HG02610 (cell line): ENCODE data around the gene TMEM201.

Source experiments
- ATAC-seq: cut with Tn5 transposase; IDR thresholded peaks from one replicate; pipeline ENCODE4 v1.9.1; 2021; ENCODE audit warnings: mild to moderate bottlenecking, moderate library complexity; ENCODE audit not compliant: unreplicated experiment

Gene TMEM201

DNA sequence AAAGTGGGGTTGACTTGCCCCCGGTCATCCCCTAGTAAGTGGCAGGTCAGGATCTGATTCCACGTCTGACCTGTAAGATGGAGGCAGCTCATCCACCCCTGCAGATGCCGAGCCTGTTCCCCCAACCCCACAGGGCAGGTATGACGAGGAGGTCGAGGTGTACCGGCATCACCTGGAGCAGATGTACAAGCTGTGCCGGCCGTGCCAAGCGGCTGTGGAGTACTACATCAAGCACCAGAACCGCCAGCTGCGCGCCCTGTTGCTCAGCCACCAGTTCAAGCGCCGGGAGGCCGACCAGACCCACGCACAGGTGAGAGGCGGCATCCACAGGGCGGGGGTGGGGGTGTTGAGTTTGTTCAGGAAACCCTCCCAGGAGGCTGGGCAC lies 9.6 kb downstream of the TMEM201 start:
- ATAC-seq = no peak

DNA sequence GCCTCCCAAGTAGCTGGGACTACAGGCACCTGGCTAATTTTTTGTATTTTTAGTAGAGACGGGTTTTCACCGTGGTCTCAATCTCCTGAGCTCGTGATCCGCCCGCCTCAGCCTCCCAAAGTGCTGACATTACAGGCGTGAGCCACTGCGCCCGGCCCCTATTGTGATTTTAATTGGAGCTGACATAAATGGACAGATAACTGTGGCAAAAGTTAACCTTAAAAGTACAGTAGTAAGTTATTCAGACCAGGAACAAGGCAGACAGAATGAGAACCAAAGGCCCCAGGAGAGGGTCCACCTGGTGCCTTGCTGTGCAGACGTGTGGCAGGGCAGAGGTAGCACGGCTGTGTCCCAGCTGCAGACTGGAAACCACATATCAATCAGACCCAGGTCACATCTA lies 11.0 kb downstream of the TMEM201 start:
- ATAC-seq = no peak

DNA sequence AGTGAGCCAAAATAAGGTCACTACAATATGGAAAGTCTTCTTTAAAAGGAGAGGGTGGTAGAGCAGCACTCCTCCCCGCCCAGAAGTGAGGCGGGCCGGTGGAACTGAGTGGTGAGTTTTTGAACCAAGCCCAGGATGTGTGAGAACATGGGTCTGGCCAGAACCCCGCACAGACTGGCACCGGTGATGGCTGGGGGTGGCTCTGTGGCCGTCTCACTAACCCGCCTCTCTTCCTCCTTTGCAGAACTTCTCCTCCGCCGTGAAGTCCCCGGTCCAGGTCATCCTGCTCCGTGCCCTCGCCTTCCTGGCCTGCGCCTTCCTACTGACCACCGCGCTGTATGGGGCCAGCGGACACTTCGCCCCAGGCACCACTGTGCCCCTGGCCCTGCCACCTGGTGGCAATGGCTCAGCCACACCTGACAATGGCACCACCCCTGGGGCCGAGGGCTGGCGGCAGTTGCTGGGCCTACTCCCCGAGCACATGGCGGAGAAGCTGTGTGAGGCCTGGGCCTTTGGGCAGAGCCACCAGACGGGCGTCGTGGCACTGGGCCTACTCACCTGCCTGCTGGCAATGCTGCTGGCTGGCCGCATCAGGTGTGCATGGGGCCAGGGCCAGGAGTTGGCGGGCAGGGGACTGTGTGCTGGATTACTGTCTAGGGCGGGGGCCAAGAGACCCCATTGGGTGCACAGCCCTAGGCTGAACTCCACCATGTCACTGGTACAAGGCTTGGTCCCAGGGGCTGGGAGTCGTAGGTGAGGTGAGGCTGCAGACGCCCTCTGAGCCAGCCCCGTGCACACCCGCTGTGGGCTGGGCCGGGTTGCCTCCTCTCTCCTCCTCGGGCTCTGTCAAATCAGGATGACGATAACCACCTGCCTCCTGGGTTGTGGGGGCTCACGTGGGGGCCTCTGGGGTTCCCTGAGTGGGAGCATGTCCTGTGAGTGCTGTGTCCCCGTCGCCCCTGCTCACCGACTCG lies 12.4 kb downstream of the TMEM201 start:
- no peak for ATAC-seq

DNA sequence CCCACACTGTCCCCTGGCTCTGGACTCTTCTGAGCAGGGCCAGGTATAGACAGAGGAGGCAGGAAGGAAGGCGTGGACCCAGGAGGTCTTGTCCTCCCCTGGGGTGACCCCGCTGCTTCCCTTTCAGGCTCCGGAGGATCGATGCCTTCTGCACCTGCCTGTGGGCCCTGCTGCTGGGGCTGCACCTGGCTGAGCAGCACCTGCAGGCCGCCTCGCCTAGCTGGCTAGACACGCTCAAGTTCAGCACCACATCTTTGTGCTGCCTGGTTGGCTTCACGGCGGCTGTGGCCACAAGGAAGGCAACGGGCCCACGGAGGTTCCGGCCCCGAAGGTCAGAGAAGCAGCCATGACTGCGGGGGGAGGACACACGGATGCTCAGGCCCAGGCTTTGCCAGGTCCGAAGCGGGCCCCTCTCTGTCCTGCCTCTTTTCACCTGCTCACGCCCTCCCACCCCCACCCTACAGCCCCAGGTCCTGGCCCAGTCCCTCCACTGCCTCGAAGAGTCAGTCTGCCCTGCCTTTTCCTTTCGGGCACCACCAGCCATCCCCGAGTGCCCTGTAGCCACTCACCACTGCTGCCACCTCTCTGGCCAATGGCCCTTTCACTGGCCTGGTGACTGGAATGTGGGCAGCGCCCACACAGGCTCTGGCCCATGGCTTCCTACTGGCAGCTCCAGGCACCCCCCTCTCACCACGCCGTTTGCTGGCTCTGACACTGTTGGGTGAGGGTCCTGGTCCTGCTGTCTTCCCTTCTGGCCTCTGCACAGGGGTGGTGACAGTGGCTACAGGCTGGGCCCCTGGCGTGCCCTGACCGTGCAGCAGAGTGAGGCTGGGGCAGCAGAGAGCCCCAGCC lies 13.5 kb downstream of the TMEM201 start:
- ATAC-seq = no peak

DNA sequence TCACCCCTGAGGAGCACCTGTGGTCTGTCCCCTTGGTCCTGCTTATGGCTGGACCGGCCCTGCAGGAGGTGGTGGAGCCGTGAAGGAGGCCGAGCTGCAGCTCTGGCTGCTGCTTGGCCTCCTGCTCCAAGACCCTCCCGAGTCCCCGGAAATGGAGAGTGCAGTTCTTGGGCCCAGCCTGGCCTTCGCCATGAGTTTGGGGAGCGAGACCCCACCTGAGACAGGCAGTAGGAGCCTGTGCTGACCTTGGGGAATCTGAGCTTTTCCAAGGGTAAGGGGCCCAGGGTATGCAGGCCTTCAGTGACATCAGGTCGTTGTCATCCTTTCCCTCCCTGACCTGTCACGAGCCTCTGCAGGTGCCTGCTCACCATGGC lies 14.1 kb downstream of the TMEM201 start:
- ATAC-seq = no peak

DNA sequence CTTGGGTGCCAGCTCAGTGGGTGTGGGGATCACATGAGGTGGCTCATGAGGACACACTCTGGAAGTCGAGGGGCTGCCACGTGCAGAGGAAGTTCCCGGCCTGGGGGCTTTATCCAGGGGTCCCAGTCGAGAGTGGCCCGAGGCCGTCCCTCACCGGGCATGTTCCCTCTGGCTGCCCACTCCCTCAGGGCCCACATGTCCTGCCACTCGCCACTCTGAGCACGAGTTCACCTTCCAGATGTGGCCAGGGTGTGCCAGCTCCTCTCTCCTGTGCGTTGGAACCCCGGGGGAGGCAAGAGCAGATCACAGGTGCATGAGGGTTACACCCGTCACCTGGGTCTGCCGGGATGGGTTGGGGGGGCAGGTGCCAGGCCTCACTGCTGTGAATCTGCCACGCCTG lies 14.6 kb downstream of the TMEM201 start:
- ATAC-seq = no peak

DNA sequence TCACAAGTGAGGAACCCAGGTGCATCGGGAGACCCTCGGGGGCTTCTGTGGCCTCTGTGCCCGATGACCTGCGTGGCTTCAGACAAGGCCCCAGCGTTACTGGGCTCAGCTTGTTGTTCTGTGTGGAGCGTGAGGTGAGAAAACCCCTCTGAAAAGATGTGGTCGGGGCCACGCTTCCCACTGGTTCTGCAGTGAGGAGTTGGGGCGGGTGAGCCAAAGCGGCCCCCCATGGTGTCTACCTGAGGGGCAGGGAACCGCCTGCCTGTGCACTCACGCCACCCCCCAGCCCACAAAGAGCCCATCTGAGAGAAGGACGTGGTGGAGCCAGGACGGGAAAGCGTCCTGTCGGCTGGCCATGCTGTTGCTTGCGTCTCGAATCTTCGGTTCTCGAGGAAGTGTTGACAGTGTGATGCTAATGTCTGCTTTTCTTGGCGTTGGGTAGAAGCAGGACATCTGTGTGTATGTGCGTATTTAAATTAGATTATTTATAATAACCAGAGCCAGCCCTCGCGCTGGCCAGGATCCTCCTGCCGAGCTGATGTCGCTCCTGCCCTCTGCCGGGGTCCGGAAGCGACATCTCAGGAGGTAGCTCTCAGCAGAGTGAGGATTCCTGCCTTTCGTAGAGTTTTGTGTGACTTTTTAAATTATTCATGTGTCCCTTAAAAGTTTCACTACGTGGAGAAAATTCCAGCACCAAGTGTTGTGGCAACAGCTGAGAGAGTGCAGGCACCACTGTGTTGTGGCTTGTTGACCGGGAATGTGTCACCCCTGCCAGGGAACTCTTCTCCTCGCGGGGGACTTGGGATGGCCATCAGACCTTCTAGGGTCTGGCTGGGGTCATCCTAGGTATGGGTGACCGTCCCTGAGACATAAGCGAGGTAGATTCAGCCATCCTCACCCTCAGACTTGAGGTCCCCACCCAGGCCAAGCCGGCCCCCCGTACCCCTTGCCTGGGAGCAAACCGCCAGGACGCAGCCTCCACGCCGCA lies 15.3 kb downstream of the TMEM201 start:
- ATAC-seq = no peak

DNA sequence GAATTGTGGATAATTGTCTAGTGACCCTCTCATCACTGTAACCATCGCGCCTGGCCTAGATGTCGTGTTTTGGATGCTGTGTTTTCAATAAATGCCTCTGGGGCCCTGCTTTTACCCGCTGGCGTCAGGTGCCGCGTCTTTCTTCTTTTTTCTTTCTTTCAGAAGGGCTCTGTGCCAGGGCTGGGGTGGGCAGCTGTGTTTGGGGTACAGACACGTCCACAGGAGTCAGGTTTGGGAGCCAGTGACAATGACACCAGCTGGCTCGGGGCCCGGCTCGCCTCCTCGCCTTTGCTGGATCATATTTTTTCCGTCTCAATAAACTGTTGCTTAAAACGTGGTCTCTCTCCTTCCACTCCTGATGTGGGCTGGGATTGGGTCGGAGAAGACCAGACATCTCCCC lies 16.1 kb downstream of the TMEM201 start:
- no peak for ATAC-seq

DNA sequence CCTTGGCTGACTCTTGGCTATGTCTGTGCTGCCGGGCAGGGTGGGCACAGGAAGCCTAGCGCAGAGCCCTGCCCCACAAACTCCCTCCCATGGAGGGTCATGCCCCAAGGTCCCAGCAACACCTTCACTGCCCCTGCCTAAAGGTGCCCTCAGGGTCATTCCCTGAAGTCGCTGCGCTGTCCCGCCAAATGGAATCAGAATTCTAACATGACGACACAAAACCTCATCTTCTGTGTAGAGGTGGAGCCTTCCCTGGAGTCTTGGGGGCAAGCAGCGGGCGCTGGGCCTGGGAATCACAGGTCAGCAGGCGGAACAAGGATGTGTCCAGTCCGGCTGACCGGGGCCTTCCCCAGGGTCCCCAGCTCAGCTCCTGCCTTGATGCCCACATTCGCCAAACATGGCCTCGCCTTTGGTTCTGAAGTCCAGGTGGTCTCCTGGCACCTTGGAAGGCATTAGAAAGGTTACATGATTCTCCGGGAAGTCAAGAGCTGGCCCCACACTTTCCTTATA lies 17.3 kb downstream of the TMEM201 start:
- ATAC-seq = no peak

DNA sequence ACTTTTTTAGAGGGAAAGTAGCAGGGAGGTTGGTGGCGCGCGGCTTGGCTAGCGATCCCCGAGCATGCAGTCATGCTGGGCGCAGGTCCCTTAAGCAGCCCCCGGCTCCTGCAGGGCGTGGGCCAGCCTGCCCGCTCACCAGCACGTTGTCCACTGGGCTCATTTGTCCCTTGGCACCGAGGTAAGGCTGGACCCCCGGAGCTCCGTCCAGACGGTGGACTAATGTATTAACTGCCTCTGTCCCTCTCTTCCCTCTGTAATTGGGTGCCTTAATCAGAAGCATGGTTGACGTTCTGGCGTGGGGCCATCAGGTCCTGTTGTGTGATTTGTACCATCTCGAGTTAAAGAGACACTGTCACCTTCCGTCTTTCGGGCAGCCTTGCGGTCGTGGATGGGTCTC lies 17.7 kb downstream of the TMEM201 start:
- no peak for ATAC-seq

DNA sequence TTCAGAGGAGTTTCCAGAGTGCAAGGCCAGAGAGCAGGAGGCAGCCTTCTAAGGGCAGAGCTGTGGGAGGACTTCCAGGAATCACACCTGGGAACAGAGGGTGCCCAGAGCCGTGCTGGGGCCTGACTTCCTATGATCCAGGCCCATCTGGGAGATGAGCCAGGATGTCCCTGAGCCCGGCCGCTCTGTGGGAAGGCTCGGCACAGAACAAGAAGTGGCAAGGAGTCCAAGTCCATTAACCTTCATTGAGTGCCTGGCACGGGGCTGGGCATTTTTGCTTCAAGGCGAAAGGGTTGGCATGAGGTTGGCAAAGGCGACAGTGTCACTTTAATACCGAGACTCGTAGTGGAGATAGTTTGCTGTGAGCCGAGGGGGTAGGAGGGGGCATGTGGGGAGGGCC lies 18.2 kb downstream of the TMEM201 start:
- ATAC-seq = no peak

DNA sequence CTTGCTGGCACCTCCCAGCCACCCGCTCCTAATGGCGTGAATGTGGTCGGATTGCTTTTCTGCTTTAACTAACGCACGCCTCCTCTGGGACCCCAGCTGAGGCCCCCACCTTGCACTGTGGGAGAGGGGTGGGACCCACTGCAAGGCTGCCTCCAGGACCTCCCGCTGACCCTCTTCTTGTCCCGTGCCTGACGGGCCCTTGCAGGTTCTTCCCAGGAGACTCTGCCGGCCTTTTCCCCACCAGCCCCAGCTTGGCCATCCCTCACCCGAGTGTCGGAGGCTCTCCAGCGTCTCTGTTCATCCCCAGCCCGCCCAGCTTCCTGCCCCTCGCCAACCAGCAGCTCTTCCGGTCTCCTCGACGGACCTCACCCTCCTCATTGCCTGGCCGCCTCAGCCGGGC lies 18.6 kb downstream of the TMEM201 start:
- ATAC-seq = no peak

DNA sequence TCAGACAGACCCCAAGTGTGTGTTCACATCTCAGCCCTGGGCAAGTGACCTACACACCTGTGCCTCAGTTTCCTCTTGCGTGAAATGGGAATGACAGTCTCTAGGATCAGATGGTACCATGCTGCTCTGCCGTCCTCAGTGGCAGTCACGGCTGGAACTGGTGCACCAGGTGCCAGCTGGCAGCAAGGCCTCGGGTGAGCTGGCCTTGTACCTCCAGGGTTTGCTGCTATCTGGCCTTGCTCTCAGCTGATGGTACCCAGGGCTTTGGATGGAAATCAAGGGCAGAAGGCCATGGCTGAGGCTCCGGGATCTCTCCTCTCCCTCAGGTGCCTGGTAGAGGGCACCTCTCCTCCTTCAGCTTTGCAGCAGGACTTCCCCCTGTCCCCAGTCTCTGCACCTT lies 21.3 kb downstream of the TMEM201 start:
- ATAC-seq = no peak

DNA sequence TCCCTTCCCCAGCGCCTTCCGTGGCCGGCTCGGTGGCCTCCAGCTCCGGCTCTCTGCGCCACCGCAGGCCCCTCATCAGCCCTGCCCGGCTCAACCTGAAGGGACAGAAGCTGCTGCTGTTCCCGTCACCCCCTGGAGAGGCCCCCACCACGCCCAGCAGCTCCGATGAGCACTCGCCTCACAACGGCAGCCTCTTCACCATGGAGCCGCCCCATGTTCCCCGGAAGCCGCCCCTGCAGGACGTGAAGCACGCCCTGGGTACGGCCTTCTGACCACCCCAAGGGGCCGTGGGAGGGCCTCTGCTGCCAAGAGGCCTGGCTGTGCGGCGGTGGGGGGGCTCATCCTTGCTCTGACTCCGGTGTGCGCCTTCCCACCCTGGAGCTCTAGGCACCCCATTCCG lies 21.8 kb downstream of the TMEM201 start:
- no peak for ATAC-seq

DNA sequence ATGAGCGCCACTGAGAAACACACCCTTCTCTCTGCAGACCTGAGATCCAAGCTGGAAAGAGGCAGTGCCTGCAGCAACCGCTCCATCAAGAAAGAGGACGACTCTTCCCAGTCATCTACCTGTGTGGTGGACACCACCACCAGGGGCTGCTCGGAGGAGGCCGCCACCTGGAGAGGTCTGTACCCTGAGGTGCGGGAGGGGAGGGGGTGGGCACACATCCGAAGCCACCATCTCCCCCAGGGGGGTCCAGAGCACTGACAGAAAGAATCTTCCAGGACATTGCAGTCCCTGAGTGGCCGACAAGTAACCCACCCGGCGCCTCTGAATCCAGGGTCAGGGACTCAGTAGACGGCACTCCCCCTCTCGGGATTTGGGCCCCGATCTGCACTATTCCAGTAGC lies 23.0 kb downstream of the TMEM201 start:
- no peak for ATAC-seq

DNA sequence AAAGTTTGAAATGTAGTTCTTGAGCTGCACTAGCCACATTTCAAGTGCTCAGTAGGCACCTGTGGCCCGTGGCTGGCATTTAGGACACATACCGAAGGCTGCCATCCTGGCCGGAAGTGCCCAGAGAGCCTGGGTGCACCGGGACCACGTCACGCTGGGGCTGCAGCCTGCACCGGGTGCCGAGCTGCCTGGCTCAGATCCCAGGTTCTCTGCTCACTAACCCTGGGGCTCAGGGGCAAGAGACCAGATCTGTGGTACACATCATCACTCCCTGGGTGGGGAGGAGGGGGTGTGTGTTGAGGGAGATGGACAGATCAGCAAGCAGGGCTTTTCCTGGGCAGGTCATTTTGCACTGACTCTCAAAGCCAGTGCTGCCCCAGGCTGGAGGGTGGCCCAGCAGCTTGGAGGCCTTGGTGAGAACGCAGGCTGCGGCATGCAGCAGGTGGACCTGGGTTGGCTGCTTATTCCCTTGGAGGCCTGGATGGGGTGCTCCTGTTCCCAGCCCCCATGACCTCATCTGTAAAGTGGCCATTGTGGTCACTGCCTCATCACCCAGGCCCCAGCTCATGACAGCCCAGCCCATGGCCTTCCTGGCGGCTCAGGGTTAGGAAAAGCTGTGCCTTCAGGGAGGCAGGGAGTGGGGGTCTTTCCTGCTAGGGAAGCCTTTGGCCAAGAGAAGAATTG lies 23.6 kb downstream of the TMEM201 start:
- no peak for ATAC-seq

DNA sequence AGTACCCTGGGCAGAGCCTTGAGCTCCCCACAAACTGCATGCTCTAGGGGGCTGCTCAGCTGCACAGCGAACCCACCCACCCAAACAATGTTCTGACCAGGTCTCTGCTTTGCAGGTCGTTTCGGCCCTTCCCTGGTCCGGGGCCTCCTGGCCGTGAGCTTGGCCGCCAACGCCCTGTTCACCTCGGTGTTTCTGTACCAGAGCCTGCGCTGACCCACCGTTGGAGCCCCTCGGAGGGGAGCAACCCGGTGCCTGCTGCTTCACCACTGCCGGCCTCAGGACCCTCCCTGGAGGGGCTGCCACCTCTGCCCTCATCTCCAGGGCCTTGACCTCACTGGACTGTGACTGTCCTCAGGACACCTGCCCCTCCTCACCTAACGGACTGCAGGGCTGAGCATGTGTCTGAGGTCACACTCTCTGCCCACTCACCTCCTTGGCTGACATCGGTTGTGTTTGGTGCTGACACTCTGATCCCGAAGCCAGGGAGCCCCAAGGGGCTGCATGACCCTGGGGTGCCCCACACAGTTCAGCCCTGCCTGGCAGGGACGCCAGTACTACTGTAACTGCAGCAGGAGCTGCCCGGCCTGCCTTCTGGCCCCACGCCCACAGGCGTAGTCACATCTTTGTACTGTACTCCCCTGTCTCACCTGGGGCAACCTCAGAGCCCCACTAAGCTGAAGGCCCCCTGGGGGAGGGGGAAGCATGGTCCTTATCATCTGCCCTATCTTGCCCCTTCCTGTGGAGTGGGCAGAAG lies 24.3 kb downstream of the TMEM201 start:
- no peak for ATAC-seq

DNA sequence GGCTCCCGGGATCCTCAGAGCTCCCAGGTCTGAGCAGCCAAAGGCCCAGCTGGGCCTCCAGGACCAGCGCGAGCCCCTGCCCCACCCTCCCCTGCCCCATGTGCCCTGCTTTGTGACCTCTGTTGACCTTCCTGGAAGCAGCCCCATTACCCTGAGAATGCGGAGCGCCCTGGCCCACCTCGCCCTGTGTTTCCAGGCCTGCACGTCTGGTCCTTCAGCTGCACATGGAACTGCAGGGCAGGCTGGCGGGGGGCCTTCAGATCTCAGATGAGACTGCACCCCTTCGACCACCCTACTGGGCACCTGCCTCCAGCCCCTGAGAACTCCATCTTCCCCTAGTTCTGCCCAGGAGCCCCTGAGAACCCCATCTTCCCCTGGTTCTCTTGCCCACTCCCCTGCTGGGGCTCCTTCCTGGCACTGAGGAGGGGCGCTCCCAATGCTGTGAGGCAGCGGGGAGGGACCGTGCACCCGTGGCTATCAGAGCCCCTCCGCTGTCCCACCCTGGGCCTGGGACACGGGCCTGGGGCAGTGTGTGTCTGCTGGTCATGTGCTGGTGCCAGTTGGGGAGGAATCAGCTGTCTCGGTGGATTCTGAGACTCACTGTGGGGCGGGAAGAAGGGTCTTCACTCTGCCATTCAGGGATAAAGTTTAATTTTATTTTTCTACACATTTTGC lies 25.1 kb downstream of the TMEM201 start:
- ATAC-seq = no peak
